Endothelial cell of umbilical vein (primary cell): Measurements from ENCODE around the gene SLMAP. TPM values are rescaled to one million over a fixed set of nuclear protein-coding genes. Genes with fewer than 3 reads are reported as not detected.

Source experiments
- BruUV-seq: library from RNA; stranded (reverse); fragments of 400-500 nt; replicated peaks from 2 replicates; lab custom pipeline; 2021; lab: Mats Ljungman, UMichigan
- CTCF ChIA-PET: fragments of 300-600, 350-600 bp; sonication (Branson Sonifier 250); formaldehyde crosslinking; loops from one replicate; lab custom pipeline; 2021; ENCODE audit warnings: antibody characterized with exemption, inconsistent platforms; lab: Charles Lee
- POLR2A ChIA-PET: fragments of 300-600, 350-600 bp; sonication (Branson Sonifier 250); formaldehyde crosslinking; loops from one replicate; lab custom pipeline; 2021; ENCODE audit warnings: antibody characterized with exemption, inconsistent platforms; lab: Charles Lee
- DNase-seq: peaks from one replicate; pipeline ENCODE4 v3.0.0-alpha.2; 2011; ENCODE audit warnings: low read depth, low spot score
- FAIRE-seq: peaks from 2 replicates; lab custom pipeline; 2011; peaks lifted over from hg19 to GRCh38; lab: Jason Lieb, UNC
- H2AFZ ChIP-seq: 2 replicates; pipeline ENCODE4 v1.6.0; 2012; ENCODE audit warnings: low read depth, low read length, control low read depth, inconsistent platforms
- H3K27ac ChIP-seq: 2 replicates; pipeline ENCODE4 v1.5.1; 2011; ENCODE audit warnings: low read depth, mild to moderate bottlenecking, control low read depth, low read length, moderate library complexity; ENCODE audit not compliant: insufficient read depth
- H3K27me3 ChIP-seq, 2 experiments: 2 replicates each; pipeline versions ENCODE4 v1.6.0 to v1.6.1; 2011; ENCODE audit warnings: low read length in 2 of 2, mixed read lengths in 1 of 2; ENCODE audit not compliant: control insufficient read depth in 2 of 2, insufficient read depth in 2 of 2
- H3K36me3 ChIP-seq, 2 experiments: 2 replicates in 1 of 2; 3 replicates in 1 of 2; pipeline ENCODE4 v1.5.1; 2011; ENCODE audit warnings: low read length in 2 of 2, mild to moderate bottlenecking in 1 of 2, moderate library complexity in 1 of 2; ENCODE audit not compliant: control insufficient read depth in 2 of 2, insufficient read depth in 2 of 2; ENCODE audit errors: extremely low read depth in 1 of 2
- H3K4me1 ChIP-seq: 3 replicates; pipeline ENCODE4 v1.5.1; 2011; ENCODE audit warnings: mild to moderate bottlenecking, low read length; ENCODE audit not compliant: control insufficient read depth, insufficient read depth; ENCODE audit errors: extremely low read depth
- H3K4me2 ChIP-seq: 2 replicates; pipeline ENCODE4 v1.6.1; 2011; ENCODE audit warnings: low read length, control low read depth, mixed read lengths; ENCODE audit not compliant: insufficient read depth
- H3K4me3 ChIP-seq, 3 experiments: fragments of 200-600 bp in 1 of 3; sonication (generic), shearing (Covaris generic) in 1 of 3; replicated peaks in 1 of 3; 2 replicates each; pipeline ENCODE4 v1.5.1; 2011 to 2016; ENCODE audit warnings: control low read depth in 3 of 3, low read length in 3 of 3, mild to moderate bottlenecking in 2 of 3, inconsistent platforms in 1 of 3, low read depth in 1 of 3, moderate library complexity in 1 of 3; ENCODE audit not compliant: insufficient read depth in 1 of 3
- H3K79me2 ChIP-seq: 2 replicates; pipeline ENCODE4 v1.6.0; 2012; ENCODE audit warnings: low read length, inconsistent platforms; ENCODE audit not compliant: control insufficient read depth, insufficient read depth
- H3K9ac ChIP-seq: replicated peaks from 2 replicates; pipeline ENCODE3; 2011; ENCODE audit warnings: low read length, control low read depth; ENCODE audit not compliant: insufficient read depth; ENCODE audit errors: extremely low read depth
- H3K9me1 ChIP-seq: replicated peaks from 3 replicates; pipeline ENCODE4 v1.6.0; 2011; ENCODE audit warnings: mild to moderate bottlenecking, low read length; ENCODE audit not compliant: control insufficient read depth, insufficient read depth; ENCODE audit errors: extremely low read depth
- H3K9me3 ChIP-seq: replicated peaks from 2 replicates; pipeline ENCODE4 v1.5.1; 2012; ENCODE audit warnings: low read length, inconsistent platforms; ENCODE audit not compliant: control insufficient read depth, insufficient read depth
- H4K20me1 ChIP-seq: replicated peaks from 2 replicates; pipeline ENCODE3; 2011; ENCODE audit warnings: mild to moderate bottlenecking, low read length; ENCODE audit not compliant: control insufficient read depth, insufficient read depth; ENCODE audit errors: extremely low read depth
- CTCF ChIP-seq, 2 donors: IDR thresholded peaks; 1 replicate in 1 of 2; 2 replicates in 1 of 2; pipeline ENCODE4 v1.5.1; 2011; ENCODE audit warnings: low read length in 2 of 2, mild to moderate bottlenecking in 2 of 2, moderate library complexity in 2 of 2, control low read depth in 1 of 2, inconsistent platforms in 1 of 2, low read depth in 1 of 2; ENCODE audit not compliant: insufficient read depth in 1 of 2; ENCODE audit errors: extremely low read depth in 1 of 2
- EZH2 ChIP-seq: IDR thresholded peaks from 2 replicates; pipeline ENCODE4 v1.6.1; 2012; ENCODE audit warnings: borderline replicate concordance, low read depth, mild to moderate bottlenecking, moderate library complexity, low read length, inconsistent platforms; ENCODE audit not compliant: severe bottlenecking
- FOS ChIP-seq: IDR thresholded peaks from 2 replicates; pipeline ENCODE4 v1.6.1; 2011; ENCODE audit warnings: mild to moderate bottlenecking, low read length, moderate library complexity, borderline replicate concordance; ENCODE audit not compliant: insufficient read depth
- GATA2 ChIP-seq: IDR thresholded peaks from 2 replicates; pipeline ENCODE4 v1.7.0; 2011; ENCODE audit warnings: low read depth, mild to moderate bottlenecking, moderate library complexity, mixed read lengths, low read length; ENCODE audit not compliant: insufficient read length, insufficient read depth
- JUN ChIP-seq: IDR thresholded peaks from 2 replicates; pipeline ENCODE4 v1.6.1; 2011; ENCODE audit warnings: borderline replicate concordance, low read depth; ENCODE audit not compliant: insufficient read length, insufficient read depth
- MYC ChIP-seq: IDR thresholded peaks from one replicate; pipeline ENCODE4 v1.6.1; 2011; ENCODE audit warnings: mild to moderate bottlenecking, low read depth, low read length
- POLR2A ChIP-seq: IDR thresholded peaks from 2 replicates; pipeline ENCODE4 v1.6.1; 2012; ENCODE audit warnings: low read depth, mild to moderate bottlenecking, control low read depth, low read length
- POLR2AphosphoS5 ChIP-seq: IDR thresholded peaks from 2 replicates; pipeline ENCODE4 v1.6.1; 2012; ENCODE audit warnings: low read depth, mild to moderate bottlenecking, control low read depth, low read length, moderate library complexity; ENCODE audit not compliant: insufficient read depth
- dilution Hi-C: fragments of 300-500 bp; cut with MboI; formaldehyde crosslinking; loops from one replicate; pipeline ENCODE4 v1.15.0; 2019; ENCODE audit warnings: low sequenced_read_pairs; ENCODE audit not compliant: extremely low pct_ligation_motif_present
- intact Hi-C: fragments of 100-400 bp; cut with micrococcal nuclease; formaldehyde crosslinking; loops from one replicate; pipeline ENCODE4 v1.10.0; 2022
- polyA plus RNA-seq, 4 experiments: library from polyadenylated mRNA; depleted of rRNA in 3 of 4; stranded (reverse) in 3 of 4; unstranded in 1 of 4; fragments of >200 nt; gene quantifications; 2 replicates each; pipeline versions ENCODE4 v1.2.1 to v1.2.3, GENCODE V29; 2011 to 2012; ENCODE audit warnings: missing spikeins in 1 of 4
- total RNA-seq: library from RNA; stranded (reverse); gene quantifications from 2 replicates; pipeline ENCODE4 v1.2.3, GENCODE V29; 2021
- TF ChIP-seq, protein P1 (sequence below): IDR thresholded peaks from 2 replicates; pipeline ENCODE4 v1.6.1; 2011; ENCODE audit not compliant: insufficient read depth, insufficient read length

SLMAP gene
- total and polyA plus RNA-seq, 2 donors (not counting 3 experiments of a cell fraction or from before 2014, with no cell fraction given), result 9.8 to 54.7 TPM

DNA sequence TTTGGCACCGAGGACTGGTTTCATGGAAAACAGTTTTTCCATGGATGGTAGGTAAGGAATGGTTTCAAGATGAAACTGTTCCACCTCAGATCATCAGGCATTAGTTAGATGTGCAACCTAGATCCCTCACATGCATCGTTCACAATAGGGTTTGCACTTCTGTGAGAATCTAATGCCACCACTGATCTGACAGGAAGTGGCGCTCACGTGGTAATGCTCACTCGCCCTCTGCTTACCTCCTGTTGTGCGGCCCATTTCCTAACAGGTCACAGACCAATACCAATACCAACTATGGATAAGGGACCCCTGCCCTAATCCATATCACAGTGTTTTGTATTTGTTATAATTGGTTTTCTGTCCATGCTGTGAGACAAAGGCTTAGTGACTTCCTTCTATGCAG lies 58.9 kb downstream of the SLMAP start:
- intact Hi-C loops, result no loop called here
- Histone ChIP-seq H3K4me3 (no peak overlapping the region), H2AFZ (no peak overlapping the region), H3K9ac (no peak overlapping the region), H3K4me1 (no peaks in the 10 kb centered on the region), H3K36me3 (no peaks in the 10 kb centered on the region), H3K9me3 (no peaks in the 10 kb centered on the region), H3K9me1 (peaks cover 2% of the 10 kb centered on the region), H4K20me1 (peaks cover 2% of the 10 kb centered on the region), H3K27ac (no peak overlapping the region), H3K4me2 (no peak overlapping the region), H3K27me3 (no peaks in the 10 kb centered on the region), H3K79me2 (peaks cover 36% of the 10 kb centered on the region)
- CTCF ChIA-PET, result interaction anchor here (1.1 to 1.3 kb wide), 2 partner anchors 11 to 13 kb away, joined by 3 read pairs; no protein-coding TSS in a partner anchor
- no peak for DNase-seq
- POLR2A ChIA-PET, result no interaction called here
- FAIRE-seq, result no peak
- dilution Hi-C loops, result no loop called here
- TF ChIP-seq POLR2AphosphoS5, result no peak
- no peak for TF ChIP-seq EZH2
- no peak for TF ChIP-seq POLR2A
- TF ChIP-seq, protein P1, sequence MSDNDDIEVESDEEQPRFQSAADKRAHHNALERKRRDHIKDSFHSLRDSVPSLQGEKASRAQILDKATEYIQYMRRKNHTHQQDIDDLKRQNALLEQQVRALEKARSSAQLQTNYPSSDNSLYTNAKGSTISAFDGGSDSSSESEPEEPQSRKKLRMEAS, result no peak
- no peak for TF ChIP-seq FOS
- TF ChIP-seq JUN, result no peak
- no peak for TF ChIP-seq CTCF (IDR thresholded peaks at IDR 0.05; ENCODE audit: extremely low read depth in 1 of 2, insufficient read depth in 1 of 2, low read depth in 1 of 2, low read length in 2 of 2)
- TF ChIP-seq GATA2, result no peak
- TF ChIP-seq MYC, result no peak
- BruUV-seq, result no TSS peak
